HG03469 (cell line): ENCODE measurements around the gene IGFBP7.

Experiments
- ATAC-seq: cut with Tn5 transposase; IDR thresholded peaks from one replicate; pipeline ENCODE4 v1.9.1; 2021; ENCODE audit warnings: mild to moderate bottlenecking, moderate library complexity, moderate number of reproducible peaks; ENCODE audit not compliant: unreplicated experiment

IGFBP7 gene

GRCh38 chr4:57098415-57098814 is 11.8 kb downstream of the IGFBP7 start:
- no peak for ATAC-seq

- no peak for ATAC-seq
These were observed 12.5 kb downstream of the IGFBP7 start for GRCh38 chr4:57097711-57098110.

GRCh38 chr4:57095956-57096355 is 14.2 kb downstream of the IGFBP7 start:
- ATAC-seq, result no peak

- ATAC-seq, result no peak
These were observed 14.9 kb downstream of the IGFBP7 start for GRCh38 chr4:57095245-57095644.

GRCh38 chr4:57094832-57095223 is 15.4 kb downstream of the IGFBP7 start:
- ATAC-seq, result no peak

DNA sequence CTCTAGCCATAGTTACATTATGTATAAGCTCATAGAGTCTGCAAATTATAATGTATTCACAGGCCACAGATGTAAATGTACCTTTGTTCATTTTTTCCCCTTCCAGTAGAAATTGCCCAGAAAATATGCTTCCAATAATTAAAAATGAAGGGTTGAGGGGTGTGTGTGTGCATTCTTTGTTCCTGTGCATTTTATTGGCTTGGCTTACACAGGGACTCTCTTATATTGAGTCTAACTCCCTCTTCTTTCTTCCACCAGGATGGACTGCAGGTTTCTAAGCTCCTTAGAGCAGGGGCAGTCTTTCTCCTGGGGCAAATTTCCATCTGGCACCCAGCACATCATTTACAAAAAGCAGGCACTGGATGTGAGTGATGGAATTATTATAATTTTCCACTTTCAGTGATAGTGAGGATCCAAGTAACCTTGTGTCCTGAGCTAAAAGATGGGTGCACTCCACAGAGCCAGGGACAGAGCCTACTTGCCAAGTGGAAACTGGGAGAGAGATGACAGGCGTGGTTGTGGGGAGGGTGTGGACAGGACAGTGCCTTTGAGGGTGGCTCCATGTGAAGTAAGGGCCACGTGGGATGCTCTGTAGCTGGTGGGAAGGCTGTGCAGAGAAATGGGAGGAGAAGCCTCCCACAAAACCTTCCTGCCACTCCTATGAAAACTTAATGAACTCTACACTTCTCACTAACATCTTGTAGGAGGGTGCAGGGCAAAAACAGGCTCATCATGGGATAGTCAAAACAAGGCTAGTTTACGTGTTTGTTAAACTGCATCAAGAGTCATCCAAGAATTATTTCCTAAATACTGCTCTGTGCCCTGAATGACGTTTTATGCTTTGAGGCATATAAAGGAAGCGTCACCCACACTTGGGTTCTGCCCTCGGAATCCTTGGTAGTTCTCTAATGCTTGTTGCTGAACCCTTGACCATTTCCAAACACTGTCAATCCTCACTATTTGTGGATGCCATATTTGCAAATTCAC is 16.0 kb downstream of the IGFBP7 start:
- no peak for ATAC-seq

DNA sequence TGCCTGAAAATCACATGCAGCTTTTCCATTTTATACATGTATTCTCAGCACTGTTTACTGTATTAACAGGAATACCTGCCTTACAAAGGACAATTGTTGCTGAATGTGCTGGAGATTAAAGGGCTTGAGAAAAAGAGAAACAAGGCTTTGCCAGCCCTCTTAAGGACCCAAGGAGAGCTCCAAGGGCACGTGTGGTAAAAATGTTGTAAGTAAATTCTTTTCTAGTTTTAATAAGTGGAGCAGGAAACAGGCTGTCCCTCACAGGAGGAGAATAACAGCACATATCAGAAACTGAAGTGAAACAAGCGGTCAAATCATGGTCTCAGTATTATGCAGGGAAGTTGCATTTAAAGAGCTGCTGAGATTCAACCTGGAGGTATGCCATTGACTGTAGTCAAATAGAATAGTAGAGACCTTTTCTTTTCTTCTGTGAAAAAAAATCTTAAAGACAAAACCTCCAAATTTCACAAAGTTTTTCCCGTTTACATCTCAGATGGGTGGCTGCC is 18.5 kb downstream of the IGFBP7 start:
- ATAC-seq, result no peak

DNA sequence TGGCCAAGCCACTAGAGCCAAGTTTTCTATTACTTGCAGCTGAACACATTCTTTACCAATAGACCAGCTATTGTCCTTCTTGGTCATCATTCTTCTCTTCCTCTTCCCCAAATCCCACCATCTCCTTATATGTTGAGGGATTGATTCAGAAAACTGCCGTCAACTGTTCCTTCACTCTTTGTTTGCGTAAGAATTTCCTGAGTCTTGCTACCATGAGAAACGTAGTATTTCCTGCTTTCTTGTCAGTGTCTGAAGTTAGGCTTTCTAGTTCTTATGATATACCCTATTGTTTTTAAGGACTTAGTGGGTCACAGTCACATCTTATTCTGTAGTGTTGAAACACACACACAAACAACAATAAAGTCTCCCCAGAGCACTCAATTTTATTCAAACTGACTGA is 20.1 kb downstream of the IGFBP7 start:
- ATAC-seq, result no peak

DNA sequence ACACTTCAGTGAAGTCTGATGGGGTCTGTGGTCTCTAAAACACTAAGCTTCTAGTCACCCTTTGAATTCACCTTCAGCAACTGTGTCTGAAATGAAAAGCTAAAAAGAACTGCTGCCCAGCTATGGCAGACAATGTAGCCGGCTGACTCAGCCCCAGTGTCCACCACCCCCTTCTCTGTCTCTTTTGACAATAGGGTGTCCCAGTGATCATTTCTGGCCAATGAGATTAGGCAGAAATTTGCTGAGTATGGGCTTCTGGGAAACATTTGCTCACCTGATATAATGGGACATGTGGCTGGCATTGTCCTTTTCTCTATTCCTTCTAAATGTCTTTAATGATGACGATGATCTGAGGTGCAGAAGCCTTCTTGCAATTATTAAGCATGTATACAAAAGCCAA is 20.6 kb downstream of the IGFBP7 start:
- no peak for ATAC-seq

GRCh38 chr4:57086031-57086723 is 24.0 kb downstream of the IGFBP7 start:
- no peak for ATAC-seq

- no peak for ATAC-seq
These were observed 24.9 kb downstream of the IGFBP7 start for GRCh38 chr4:57085278-57085677.

GRCh38 chr4:57084360-57084759 is 25.8 kb downstream of the IGFBP7 start:
- no peak for ATAC-seq

- no peak for ATAC-seq
These were observed 27.1 kb downstream of the IGFBP7 start for GRCh38 chr4:57083090-57083489.

DNA sequence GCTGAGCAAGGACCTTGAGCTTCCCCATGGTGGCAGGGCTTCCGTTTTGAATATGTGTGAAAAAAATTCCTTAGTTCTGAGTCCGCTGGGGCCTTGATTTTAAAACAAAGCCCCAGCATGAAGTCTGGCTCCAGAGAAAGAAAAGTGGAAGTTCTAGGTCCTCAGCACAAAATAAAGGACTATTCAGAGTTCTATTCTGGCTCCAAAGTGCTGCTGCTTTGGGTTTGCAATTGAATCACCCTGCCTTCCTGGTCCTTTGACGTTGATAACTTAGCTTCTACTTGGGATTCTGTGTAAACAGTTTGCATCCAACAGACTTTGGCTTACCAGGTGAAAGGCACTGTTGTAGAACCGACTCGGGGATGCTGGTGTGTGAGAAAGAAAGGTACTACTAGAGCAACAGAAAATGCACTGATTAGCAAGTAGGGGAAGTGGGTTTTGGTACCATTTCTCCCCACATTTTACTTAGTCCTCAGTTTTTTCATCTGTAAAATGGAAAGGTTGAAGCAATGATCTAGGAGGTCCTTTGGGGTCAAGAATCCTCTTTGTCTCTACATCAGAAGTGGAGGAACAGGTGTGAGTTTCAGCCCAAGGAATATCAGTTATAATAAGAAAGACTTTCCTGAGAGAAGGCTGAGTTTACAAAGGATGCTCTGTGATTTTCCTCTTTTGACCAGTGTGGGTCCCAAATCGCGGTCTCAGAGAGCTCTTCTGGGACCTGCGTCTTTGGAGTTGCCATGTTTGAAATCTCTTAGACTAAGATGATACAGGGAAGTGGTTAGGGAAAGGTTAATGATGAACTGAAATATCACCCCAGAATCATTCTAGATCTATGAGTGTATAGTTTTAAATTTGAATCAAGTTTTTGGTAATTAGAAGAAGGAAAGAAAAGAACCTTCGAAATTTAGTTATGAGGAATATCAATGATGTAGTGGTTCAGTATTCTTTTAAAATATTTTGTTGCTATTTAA is 28.2 kb downstream of the IGFBP7 start:
- ATAC-seq, result no peak

- ATAC-seq, result no peak
These were observed 29.2 kb downstream of the IGFBP7 start for GRCh38 chr4:57080781-57081650.

DNA sequence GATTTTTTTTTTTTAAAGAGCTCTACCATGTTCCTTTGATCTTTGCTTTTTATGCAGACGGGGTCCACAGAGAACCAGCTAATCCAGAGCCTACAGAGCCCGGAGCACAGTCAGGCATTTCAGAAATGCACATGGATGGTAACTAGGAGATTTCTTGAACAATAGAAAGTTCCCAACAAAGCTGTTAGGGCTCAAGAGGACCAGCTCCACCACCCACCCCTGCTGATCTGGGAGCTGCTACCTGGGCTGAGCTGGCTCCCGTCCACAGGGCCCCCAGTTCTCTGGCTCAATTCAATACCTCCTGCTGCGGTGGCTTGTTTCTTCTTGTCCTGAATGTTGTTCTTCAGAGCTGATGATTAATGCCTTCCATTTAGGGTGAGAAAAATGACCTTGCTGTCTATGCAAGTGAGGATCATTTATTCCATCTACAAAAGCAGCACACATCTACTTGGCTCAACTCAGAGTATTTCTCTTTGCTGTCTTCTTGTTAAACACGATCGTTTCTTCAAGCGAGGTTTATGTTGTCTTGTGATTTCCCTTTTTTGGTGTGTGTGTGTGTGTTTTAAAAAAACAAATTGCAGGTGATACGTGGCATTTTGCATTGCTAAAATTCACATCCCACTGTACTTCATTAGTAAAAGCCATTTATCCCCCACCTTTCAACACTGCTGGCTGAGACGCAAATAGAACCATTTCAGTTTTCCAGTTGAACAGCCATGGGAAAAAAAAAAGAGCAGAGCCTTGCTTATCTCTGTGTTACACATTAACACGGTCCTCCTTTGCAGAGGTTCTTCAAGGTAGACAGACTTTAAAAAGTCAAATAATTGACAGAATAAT is 31.3 kb downstream of the IGFBP7 start:
- ATAC-seq, result no peak

- no peak for ATAC-seq
These were observed 32.4 kb downstream of the IGFBP7 start for GRCh38 chr4:57077550-57078343.

DNA sequence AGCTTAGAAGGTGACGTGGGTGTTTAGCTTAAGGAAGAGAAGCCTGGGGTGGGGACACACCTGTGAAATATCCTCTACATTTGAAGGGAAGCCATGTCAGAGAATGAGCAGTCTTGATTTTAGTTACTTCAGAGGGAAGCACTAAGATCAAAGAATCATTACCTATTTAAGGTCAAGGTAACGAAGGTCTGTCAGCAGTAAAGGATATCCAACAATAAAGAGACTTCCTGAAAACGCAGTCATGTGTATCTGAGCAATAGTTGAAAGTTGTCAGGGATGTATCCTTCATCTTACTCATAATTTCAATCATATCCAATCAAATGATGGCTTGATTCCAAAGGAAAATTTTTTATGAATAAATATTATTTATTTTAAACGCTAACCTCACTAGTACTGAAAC is 33.5 kb downstream of the IGFBP7 start:
- no peak for ATAC-seq
